Measurements from ENCODE around the gene IPCEF1.
"Not testable (repeated sequence)": the region's sequence is repeated elsewhere in the genome, so short reads cannot be mapped to it uniquely, and the experiment has no call there.

- TF ChIP-seq, protein P1, sequence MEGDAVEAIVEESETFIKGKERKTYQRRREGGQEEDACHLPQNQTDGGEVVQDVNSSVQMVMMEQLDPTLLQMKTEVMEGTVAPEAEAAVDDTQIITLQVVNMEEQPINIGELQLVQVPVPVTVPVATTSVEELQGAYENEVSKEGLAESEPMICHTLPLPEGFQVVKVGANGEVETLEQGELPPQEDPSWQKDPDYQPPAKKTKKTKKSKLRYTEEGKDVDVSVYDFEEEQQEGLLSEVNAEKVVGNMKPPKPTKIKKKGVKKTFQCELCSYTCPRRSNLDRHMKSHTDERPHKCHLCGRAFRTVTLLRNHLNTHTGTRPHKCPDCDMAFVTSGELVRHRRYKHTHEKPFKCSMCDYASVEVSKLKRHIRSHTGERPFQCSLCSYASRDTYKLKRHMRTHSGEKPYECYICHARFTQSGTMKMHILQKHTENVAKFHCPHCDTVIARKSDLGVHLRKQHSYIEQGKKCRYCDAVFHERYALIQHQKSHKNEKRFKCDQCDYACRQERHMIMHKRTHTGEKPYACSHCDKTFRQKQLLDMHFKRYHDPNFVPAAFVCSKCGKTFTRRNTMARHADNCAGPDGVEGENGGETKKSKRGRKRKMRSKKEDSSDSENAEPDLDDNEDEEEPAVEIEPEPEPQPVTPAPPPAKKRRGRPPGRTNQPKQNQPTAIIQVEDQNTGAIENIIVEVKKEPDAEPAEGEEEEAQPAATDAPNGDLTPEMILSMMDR (conservative IDR thresholded peaks at IDR 0.05; ENCODE audit: low read length), result not testable (repeated sequence)
- not testable (repeated sequence) for TF ChIP-seq EZH2phosphoT487 (IDR thresholded peaks at IDR 0.05; ENCODE audit: borderline replicate concordance)
Measured at GRCh38 chr6:154172393-154172792, 184.2 kb downstream of the IPCEF1 start.
